NCI-H1105 (cell line): Measurements from ENCODE around the gene DOK1.

Experiments
- DNase-seq: peaks from one replicate; lab custom pipeline; 2025; lab: John Stamatoyannopoulos, UW

The DOK1 gene

GRCh38 chr2:74603282-74604000 lies 48.9 kb downstream of the DOK1 start:
- no peak for DNase-seq

GRCh38 chr2:74606927-74607326 lies 52.4 kb downstream of the DOK1 start:
- DNase-seq = no peak
